SK-N-SH (cell line): ENCODE measurements around the gene MYOD1. TPM values are rescaled to one million over a fixed set of nuclear protein-coding genes. Genes with fewer than 3 reads are reported as not detected.

Source experiments
- CTCF ChIA-PET: fragments of 300-600, 350-600 bp; formaldehyde crosslinking; extraction: SDS; loops from one replicate; lab custom pipeline; 2021; lab: Yijun Ruan, JAX
- POLR2A ChIA-PET: fragments of 350-600 bp; sonication (Branson Sonifier 250); formaldehyde crosslinking; extraction: SDS; loops from one replicate; lab custom pipeline; 2020; ENCODE audit warnings: antibody characterized with exemption, inconsistent platforms; lab: Yijun Ruan, JAX
- DNase-seq: peaks from one replicate; pipeline ENCODE4 v3.0.0; 2012
- H2AFZ ChIP-seq: fragments of 200-600 bp; sonication (generic); 2 replicates; pipeline ENCODE4 v1.8.1; 2016; ENCODE audit warnings: antibody characterized with exemption, mild to moderate bottlenecking, low read depth
- H3F3A ChIP-seq: fragments of 200-600 bp; sonication (generic); replicated peaks from 2 replicates; pipeline ENCODE3; 2016; ENCODE audit warnings: antibody characterized with exemption, mild to moderate bottlenecking; ENCODE audit not compliant: insufficient read depth
- H3K27ac ChIP-seq, 2 experiments: fragments of 200-500 bp in 1 of 2; fragments of 200-600 bp in 1 of 2; sonication (Bioruptor generic) in 1 of 2; sonication (generic), shearing (Covaris generic) in 1 of 2; 2 replicates each; pipeline versions ENCODE4 v1.5.1 to v1.6.1; 2014 to 2016; ENCODE audit warnings: low read depth in 2 of 2, inconsistent platforms in 1 of 2, low read length in 1 of 2, mild to moderate bottlenecking in 1 of 2, mixed read lengths in 1 of 2
- H3K27me3 ChIP-seq: fragments of 200-600 bp; sonication (generic), shearing (Covaris generic); 2 replicates; pipeline ENCODE4 v1.6.1; 2016; ENCODE audit warnings: mixed run types; ENCODE audit not compliant: insufficient read depth
- H3K36me3 ChIP-seq, 2 experiments: fragments of 200-500 bp in 1 of 2; fragments of 200-600 bp in 1 of 2; sonication (Bioruptor generic) in 1 of 2; sonication (generic) in 1 of 2; replicated peaks in 1 of 2; 2 replicates each; pipeline versions ENCODE3 to v1.5.1; 2014 to 2016; ENCODE audit warnings: low read length in 1 of 2, mild to moderate bottlenecking in 1 of 2; ENCODE audit not compliant: insufficient read depth in 2 of 2, control insufficient read depth in 1 of 2
- H3K4me1 ChIP-seq, 2 experiments: fragments of 200-500 bp in 1 of 2; fragments of 200-600 bp in 1 of 2; sonication (Bioruptor generic) in 1 of 2; sonication (generic), shearing (Covaris generic) in 1 of 2; 2 replicates each; pipeline versions ENCODE4 v1.5.1 to v1.6.1; 2014 to 2016; ENCODE audit warnings: low read depth in 1 of 2, low read length in 1 of 2, mixed run types in 1 of 2; ENCODE audit not compliant: insufficient read depth in 2 of 2, control insufficient read depth in 1 of 2
- H3K4me2 ChIP-seq: fragments of 200-600 bp; sonication (generic), shearing (Covaris generic); 2 replicates; pipeline ENCODE4 v1.6.1; 2017; ENCODE audit warnings: mixed run types
- H3K4me3 ChIP-seq, 2 experiments: fragments of 200-500 bp in 1 of 2; fragments of 200-600 bp in 1 of 2; sonication (Bioruptor generic) in 1 of 2; sonication (generic), shearing (Covaris generic) in 1 of 2; 2 replicates each; pipeline versions ENCODE4 v1.5.1 to v1.8.1; 2014 to 2016; ENCODE audit warnings: low read depth in 2 of 2, inconsistent platforms in 1 of 2, low read length in 1 of 2, mild to moderate bottlenecking in 1 of 2, mixed read lengths in 1 of 2, moderate library complexity in 1 of 2
- H3K79me2 ChIP-seq: fragments of 200-600 bp; sonication (generic); 2 replicates; pipeline ENCODE4 v1.8.1; 2017; ENCODE audit warnings: mild to moderate bottlenecking; ENCODE audit not compliant: insufficient read depth
- H3K9ac ChIP-seq: fragments of 200-600 bp; sonication (generic); 2 replicates; pipeline ENCODE4 v1.6.1; 2017; ENCODE audit warnings: mixed run types
- H3K9me2 ChIP-seq: fragments of 200-600 bp; sonication (generic); 2 replicates; pipeline ENCODE4 v1.6.1; 2017; ENCODE audit warnings: mixed run types
- H3K9me3 ChIP-seq: fragments of 200-600 bp; sonication (generic); 2 replicates; pipeline ENCODE4 v1.6.1; 2017; ENCODE audit warnings: mixed run types, mild to moderate bottlenecking, moderate library complexity
- H4K20me1 ChIP-seq: fragments of 200-600 bp; sonication (generic); 2 replicates; pipeline ENCODE4 v1.6.1; 2017; ENCODE audit warnings: mild to moderate bottlenecking, mixed run types; ENCODE audit not compliant: insufficient read depth
- EP300 ChIP-seq, 2 experiments: IDR thresholded peaks; 2 replicates each; pipeline versions ENCODE4 v1.4.0 to v1.6.1; 2012; ENCODE audit warnings: borderline replicate concordance in 1 of 2, low read depth in 1 of 2, low read length in 1 of 2
- FOXJ3 ChIP-seq: sonication (generic); formaldehyde crosslinking; IDR thresholded peaks from 2 replicates; pipeline ENCODE4 v1.5.1; 2020; ENCODE audit warnings: mild to moderate bottlenecking, missing genetic modification reagents
- GABPA ChIP-seq: IDR thresholded peaks from 2 replicates; pipeline ENCODE4 v1.4.0; 2012; ENCODE audit warnings: low read depth, mild to moderate bottlenecking
- MXI1 ChIP-seq: IDR thresholded peaks from 2 replicates; pipeline ENCODE4 v1.6.1; 2012; ENCODE audit warnings: mild to moderate bottlenecking, low read depth, low read length, improper control_type of control experiment
- NFIC ChIP-seq: IDR thresholded peaks from 2 replicates; pipeline ENCODE4 v1.4.0; 2012; ENCODE audit warnings: borderline replicate concordance
- NRF1 ChIP-seq: IDR thresholded peaks from 2 replicates; pipeline ENCODE4 v1.6.1; 2012; ENCODE audit warnings: low read depth, mild to moderate bottlenecking, low read length
- PBX3 ChIP-seq: IDR thresholded peaks from 2 replicates; pipeline ENCODE4; 2012
- RAD21 ChIP-seq: IDR thresholded peaks from 2 replicates; pipeline ENCODE4 v1.6.1; 2012; ENCODE audit warnings: mild to moderate bottlenecking, low read length
- SIN3A ChIP-seq: IDR thresholded peaks from 2 replicates; pipeline ENCODE4 v1.6.1; 2012; ENCODE audit warnings: low read depth, mild to moderate bottlenecking, low read length, moderate library complexity, borderline replicate concordance
- SMC3 ChIP-seq: IDR thresholded peaks from 2 replicates; pipeline ENCODE4 v1.6.1; 2012; ENCODE audit warnings: low read depth, low read length, improper control_type of control experiment
- TAF1 ChIP-seq: IDR thresholded peaks from 2 replicates; pipeline ENCODE4 v1.6.1; 2012; ENCODE audit warnings: low read depth, mild to moderate bottlenecking, low read length, moderate library complexity, borderline replicate concordance
- TEAD4 ChIP-seq: IDR thresholded peaks from 2 replicates; pipeline ENCODE4 v1.4.0; 2012; ENCODE audit warnings: mild to moderate bottlenecking, borderline replicate concordance; ENCODE audit not compliant: insufficient read depth
- USF1 ChIP-seq: IDR thresholded peaks from 2 replicates; pipeline ENCODE4 v1.4.0; 2012; ENCODE audit warnings: low read depth, borderline replicate concordance
- USF2 ChIP-seq: fragments of 150-350 bp; IDR thresholded peaks from 2 replicates; pipeline ENCODE4 v1.6.1; 2017; ENCODE audit warnings: antibody characterized with exemption, low read length, low read depth, borderline replicate concordance
- YY1 ChIP-seq: IDR thresholded peaks from 2 replicates; pipeline ENCODE4 v1.4.0; 2012; ENCODE audit warnings: low read depth, mild to moderate bottlenecking
- ZBTB33 ChIP-seq: IDR thresholded peaks from 2 replicates; pipeline ENCODE4 v1.4.0; 2012; ENCODE audit warnings: low read depth, borderline replicate concordance
- WGBS: methylation state at CpG from one replicate; pipeline ENCODE4 v1.1.6; 2017; ENCODE audit warnings: low lambda C conversion rate; 5-methylcytosine and 5-hydroxymethylcytosine counted together
- polyA plus RNA-seq, 3 experiments: library from polyadenylated mRNA; depleted of rRNA; stranded (reverse); fragments of >200 nt; gene quantifications; 2 replicates each; pipeline ENCODE4 v1.2.3, GENCODE V29; 2012
- TF ChIP-seq, protein P1 (sequence below): IDR thresholded peaks from 2 replicates; pipeline ENCODE4 v1.6.1; 2012; ENCODE audit warnings: mild to moderate bottlenecking, low read depth, low read length, moderate library complexity

MYOD1 gene
- polyA plus RNA-seq, 1 of the 3 experiments (the other 2 are of a cell fraction) = not detected

DNA sequence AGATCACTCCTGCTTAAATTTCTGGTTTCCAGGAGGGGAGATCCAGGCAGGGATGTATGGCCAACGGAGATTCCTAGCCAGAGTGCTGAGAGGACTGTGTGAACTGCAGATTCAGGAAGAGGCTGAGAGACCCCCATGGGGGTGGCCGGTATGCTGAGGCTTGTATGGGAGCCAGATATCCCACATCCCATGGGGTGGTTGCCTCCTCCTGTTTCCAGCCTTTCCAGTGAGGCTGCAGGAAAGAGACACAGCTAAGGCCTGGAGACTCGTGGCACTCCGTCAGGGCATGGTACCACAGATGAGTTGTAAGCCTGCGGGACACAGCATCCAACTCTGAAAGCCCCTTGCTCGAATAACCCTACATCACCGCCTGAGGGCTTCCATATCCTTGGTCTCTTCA lies 1.4 kb upstream of the MYOD1 start:
- POLR2A ChIA-PET = interaction anchor here (0.7 kb wide), 1 partner anchor 12 kb away, joined by 3 read pairs; no protein-coding TSS in a partner anchor

GRCh38 chr11:17718510-17718962 lies 835 bp upstream of the MYOD1 start:
- ChIA-PET CTCF (interaction anchor here (0.6 to 8.6 kb wide), 8 partner anchors 14 to 613 kb away, joined by 3 to 137 read pairs (median 19); partner anchors contain the start of gene KCNC1), POLR2A (interaction anchor here (0.7 kb wide), 1 partner anchor 11 kb away, joined by 3 read pairs; no protein-coding TSS in a partner anchor)
- no peak for DNase-seq
- Histone ChIP-seq H3F3A (no peaks in the 10 kb centered on the region), H3K9ac (no peak overlapping the region), H4K20me1 (no peaks in the 10 kb centered on the region), H3K36me3 (no peaks in the 10 kb centered on the region), H3K4me1 (peaks cover 0 to 6% of the 10 kb centered on the region in 2 experiments; a peak in 1 of 4 replicates), H3K4me3 (no peak overlapping the region), H2AFZ (no peak overlapping the region), H3K9me2 (no peaks in the 10 kb centered on the region), H3K27ac (no peak overlapping the region), H3K4me2 (no peak overlapping the region), H3K9me3 (no peaks in the 10 kb centered on the region), H3K27me3 (peaks cover 65% of the 10 kb centered on the region), H3K79me2 (no peaks in the 10 kb centered on the region)
- TF ChIP-seq YY1 (no peak), SIN3A (no peak), NFIC (no peak), RAD21 (no peak), TAF1 (no peak), ZBTB33 (no peak), EP300 (IDR thresholded peaks at IDR 0.05; ENCODE audit: borderline replicate concordance in 1 of 2, low read depth in 1 of 2, low read length in 1 of 2) (no peak), TEAD4 (no peak), USF1 (no peak), GABPA (no peak), MXI1 (no peak), USF2 (no peak), FOXJ3 (CRISPR knock-in tag) (no peak), SMC3 (no peak), PBX3 (no peak), NRF1 (no peak)
- TF ChIP-seq, protein P1, sequence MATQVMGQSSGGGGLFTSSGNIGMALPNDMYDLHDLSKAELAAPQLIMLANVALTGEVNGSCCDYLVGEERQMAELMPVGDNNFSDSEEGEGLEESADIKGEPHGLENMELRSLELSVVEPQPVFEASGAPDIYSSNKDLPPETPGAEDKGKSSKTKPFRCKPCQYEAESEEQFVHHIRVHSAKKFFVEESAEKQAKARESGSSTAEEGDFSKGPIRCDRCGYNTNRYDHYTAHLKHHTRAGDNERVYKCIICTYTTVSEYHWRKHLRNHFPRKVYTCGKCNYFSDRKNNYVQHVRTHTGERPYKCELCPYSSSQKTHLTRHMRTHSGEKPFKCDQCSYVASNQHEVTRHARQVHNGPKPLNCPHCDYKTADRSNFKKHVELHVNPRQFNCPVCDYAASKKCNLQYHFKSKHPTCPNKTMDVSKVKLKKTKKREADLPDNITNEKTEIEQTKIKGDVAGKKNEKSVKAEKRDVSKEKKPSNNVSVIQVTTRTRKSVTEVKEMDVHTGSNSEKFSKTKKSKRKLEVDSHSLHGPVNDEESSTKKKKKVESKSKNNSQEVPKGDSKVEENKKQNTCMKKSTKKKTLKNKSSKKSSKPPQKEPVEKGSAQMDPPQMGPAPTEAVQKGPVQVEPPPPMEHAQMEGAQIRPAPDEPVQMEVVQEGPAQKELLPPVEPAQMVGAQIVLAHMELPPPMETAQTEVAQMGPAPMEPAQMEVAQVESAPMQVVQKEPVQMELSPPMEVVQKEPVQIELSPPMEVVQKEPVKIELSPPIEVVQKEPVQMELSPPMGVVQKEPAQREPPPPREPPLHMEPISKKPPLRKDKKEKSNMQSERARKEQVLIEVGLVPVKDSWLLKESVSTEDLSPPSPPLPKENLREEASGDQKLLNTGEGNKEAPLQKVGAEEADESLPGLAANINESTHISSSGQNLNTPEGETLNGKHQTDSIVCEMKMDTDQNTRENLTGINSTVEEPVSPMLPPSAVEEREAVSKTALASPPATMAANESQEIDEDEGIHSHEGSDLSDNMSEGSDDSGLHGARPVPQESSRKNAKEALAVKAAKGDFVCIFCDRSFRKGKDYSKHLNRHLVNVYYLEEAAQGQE = no peak
- WGBS = 52% methylated on average over 11 of the region's 16 CpGs

More for the DNA sequence above, 1.4 kb upstream of the MYOD1 start:
- Histone ChIP-seq H2AFZ (no peak overlapping the region), H3K9me2 (no peaks in the 10 kb centered on the region), H3K79me2 (no peaks in the 10 kb centered on the region), H3K27me3 (peaks cover 64% of the 10 kb centered on the region), H3K4me1 (peaks cover 0 to 6% of the 10 kb centered on the region in 2 experiments; a peak in 1 of 4 replicates), H3K9ac (no peak overlapping the region), H3K36me3 (no peaks in the 10 kb centered on the region), H3K4me2 (no peak overlapping the region), H3K27ac (no peak overlapping the region), H4K20me1 (no peaks in the 10 kb centered on the region), H3K9me3 (no peaks in the 10 kb centered on the region), H3F3A (no peaks in the 10 kb centered on the region), H3K4me3 (no peak overlapping the region)
- no peak for TF ChIP-seq SIN3A
- TF ChIP-seq SMC3 = no peak
- CTCF ChIA-PET = interaction anchor here (0.9 to 8.6 kb wide), 5 partner anchors 14 to 369 kb away, joined by 3 to 137 read pairs (median 38); partner anchors contain the start of gene KCNC1
- 19% methylated on average over 4 of the region's 7 CpGs for WGBS
- DNase-seq = no peak
